ENCODE data around the gene LDHD.

LDHD gene

DNA sequence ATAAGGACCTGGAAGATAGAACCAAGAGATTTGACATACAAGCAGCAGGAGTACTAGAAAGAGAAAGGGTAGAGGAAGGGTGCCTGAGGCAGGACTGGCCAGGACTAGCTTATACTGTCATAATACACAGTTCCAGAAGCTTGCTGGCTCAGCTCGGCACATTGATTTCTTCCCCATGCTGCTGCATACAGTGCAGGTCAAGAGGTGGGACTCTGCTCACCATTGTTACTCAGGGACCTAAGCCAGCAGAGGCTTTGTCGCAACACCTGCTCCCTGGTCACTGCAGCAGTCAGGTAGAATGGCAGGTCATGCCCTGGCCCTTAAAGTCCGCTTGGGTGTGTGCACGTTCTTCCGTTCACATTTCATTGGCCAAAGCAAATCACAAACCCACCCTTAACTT, 32.8 kb downstream of the LDHD start:
- no peak for DNase-seq (ENCODE audit: low read depth in 2 of 2, low spot score in 1 of 2)

DNA sequence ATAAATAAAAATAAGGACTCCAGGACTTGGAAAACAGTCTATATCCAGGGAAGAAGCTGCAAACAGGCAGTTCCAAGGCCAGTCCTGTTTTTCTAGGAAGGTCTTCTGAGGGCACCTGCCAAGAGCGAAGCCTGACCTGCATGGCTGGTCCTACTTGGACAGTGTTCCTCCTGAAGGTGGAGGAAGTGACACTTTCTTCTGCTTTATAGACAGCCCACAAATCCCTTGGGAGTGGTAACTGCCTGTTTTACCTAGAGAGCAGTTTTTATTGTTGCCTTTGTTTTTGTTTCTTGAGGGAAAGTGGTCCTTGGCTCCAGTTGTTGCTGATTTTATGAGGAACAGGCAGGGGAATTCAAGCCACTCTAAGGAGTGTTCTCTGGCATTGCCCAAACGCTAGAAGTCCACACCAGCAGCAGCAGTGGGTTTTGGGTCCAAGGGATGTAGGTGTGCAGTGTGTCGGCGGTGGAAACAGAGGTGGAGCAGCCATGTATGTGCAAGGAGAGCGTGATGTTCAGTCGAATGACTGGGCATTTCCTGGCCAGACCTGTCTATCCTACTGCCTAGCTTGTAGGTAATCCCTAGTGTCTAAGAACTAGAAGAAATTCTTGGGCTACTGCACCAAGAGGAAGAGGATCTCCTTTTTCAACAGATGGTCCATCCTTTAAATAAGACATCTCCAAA, 35.3 kb downstream of the LDHD start:
- DNase-seq (ENCODE audit: low read depth in 2 of 2, low spot score in 1 of 2), result no peak

DNA sequence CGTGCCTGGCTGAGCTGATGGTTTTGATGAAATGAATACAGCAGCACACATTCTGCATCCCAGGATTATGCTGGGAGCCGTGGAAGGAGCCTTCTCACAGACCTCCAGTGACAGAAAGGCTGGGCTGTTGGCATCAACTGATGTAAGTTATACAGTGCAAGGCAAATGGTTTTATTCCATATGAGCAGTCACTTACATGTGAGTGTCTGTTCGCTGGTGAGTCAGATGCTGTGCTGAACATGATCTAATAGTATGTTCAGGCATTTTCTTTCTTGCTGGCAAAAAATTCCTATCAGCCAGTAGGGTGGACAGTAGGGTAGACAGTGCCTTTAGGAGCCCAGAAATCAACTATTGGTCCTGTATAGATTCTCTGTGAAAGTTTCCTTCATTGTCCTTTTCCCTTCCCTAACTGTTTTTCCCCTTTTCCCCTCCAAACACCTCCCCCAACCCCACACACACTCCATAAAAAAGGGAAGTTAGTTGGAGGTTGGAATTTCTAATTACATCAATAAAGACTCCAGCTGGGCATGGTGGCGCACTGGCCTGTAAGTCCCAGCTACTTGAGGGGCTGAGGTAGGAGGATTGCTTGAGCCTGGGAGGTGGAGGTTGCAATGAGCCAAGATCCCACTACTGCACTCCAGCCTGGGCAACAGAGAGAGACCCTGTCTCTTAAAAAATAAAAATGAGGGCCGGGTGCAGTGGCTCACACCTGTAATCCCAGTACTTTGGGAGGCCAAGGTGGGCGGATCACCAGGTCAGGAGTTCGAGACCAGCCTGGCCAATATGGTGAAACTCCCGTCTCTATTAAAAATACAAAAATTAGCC, 36.2 kb downstream of the LDHD start:
- no peak for DNase-seq (ENCODE audit: low read depth in 2 of 2, low spot score in 1 of 2)

DNA sequence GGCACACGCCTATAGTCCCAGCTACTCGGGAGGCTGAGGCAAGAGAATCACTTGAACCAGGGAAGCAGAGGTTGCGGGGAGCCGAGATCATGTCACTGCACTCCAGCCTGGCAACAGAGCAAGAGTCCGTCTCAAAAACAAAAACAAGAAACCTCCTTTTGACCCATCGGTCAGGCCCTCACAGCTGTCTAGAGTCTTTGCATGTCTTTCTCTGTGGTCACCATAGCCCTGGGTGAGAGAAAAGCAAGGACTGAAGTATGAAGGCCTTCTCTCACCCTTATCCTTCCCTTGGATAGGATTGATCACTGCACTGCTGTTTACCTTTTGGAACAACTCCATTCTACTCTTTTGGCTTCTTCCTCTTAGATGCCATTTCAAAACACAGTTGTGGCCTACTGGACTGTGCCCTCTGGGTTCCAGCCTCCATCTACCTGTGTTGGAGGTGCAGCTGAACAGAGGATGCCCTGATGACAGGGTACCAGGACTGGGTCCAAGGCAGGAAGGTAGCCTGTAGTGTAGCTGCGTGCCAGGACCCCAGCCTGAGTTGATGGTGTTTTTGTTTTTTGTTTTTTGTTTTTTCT, 37.1 kb downstream of the LDHD start:
- no peak for DNase-seq (ENCODE audit: low read depth in 2 of 2, low spot score in 1 of 2)

DNA sequence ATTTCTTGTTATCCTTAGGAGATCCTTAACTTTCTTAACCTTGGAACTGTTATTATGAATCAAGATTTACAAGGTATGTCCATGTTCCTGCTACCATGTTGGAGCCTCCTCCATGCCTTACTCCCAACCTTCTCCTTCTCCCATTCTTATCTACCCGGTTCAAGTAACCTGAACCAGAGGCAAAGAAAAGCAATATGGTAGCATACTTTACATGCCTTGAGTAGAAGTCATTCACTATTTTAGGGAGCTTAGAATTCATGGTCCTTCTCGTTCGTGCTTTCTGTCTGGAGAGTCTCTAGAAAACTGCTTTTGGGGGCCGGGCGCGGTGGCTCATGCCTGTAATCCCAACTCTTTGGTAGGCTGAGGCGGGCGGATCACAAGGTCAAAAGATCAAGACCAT, 37.7 kb downstream of the LDHD start:
- DNase-seq (ENCODE audit: low read depth in 2 of 2, low spot score in 1 of 2), result no peak

DNA sequence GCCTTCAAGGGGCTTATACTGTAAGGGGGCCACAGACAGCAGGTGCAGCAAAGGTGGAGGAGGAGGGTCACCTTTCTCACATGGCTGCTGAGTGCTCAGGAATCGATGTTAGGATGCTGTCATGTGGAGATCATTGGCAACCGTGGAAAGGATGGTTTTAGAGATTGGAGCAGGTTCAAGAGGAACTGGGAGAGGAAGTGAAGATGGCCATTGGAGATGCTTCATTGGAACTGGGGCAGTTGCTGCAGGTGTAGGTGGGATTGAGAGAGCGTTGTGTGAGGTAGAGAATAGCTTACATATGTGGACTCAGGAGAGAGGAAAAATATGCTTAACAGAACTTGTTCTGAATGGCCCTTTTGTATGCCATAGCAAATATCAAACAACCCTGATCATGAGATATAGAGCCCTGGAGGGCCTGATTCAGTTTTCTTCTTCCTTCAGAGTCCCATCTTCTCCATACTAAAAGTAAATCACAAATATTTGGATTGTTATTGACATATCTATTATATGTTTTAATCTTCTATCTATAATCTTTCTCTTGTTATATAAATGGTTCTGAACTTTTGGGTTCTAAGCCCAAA, 40.8 kb downstream of the LDHD start:
- DNase-seq (ENCODE audit: low read depth in 2 of 2, low spot score in 1 of 2), result no peak

DNA sequence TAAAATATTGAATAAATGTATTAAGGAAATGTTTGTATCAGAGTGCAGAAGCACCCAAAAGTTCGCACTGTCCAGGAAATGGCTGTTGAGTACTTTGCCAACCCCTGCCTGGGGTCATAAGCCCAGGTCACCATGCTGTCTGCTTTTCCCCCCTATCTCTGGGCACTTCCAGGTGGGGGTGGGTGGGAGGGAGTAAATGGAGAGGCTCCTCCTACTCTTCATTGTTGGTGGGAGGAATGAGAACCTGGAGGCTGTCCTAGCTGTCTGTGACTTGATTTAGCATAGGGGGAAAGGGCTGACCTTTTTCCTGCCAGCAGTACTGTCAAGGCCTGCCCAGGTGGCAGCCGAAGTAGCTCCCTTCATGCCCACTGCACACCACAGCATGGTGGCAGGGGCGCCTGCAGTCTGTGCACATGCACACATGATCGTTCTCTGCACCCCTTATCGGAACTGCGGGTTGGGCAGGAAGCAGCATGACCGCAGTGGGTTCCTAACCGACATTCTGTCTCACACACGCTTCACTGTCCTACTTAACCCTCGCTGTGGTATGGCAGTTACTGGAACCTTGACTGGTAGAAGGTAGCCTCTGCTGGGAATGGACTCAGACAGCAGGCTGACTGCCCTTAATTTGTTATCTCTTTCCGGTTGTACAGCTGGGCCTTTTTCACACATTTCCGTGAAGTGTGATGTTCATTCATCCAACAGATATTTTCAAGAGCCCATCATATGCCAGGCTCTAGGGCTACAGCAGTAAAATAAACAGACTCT, 41.5 kb downstream of the LDHD start:
- DNase-seq (ENCODE audit: low read depth in 2 of 2, low spot score in 1 of 2), result peak; percentile 58 to 63

DNA sequence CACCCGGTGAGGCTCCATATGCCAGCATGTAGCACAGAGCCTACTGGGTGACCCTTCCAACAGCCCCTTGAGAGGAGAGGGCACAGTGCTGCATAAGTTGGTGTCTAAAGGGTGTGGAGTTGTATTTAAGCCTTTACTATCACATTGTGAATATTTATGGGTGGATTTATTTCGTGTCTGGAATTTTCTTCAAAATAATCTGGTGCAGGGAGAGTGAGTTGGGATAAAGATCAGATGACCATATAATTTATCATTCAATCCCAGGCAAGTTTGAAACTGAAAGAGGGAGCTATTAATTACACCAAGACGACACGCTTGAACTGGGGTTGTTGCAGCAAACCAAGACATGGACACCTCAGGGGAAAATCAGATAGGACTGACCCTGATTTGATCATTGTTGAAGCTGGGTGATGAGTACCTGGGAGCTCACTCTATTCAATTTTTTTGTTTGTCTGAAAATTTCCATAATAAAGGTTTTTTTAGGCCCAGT, 42.2 kb downstream of the LDHD start:
- no peak for DNase-seq (ENCODE audit: low read depth in 2 of 2, low spot score in 1 of 2)

DNA sequence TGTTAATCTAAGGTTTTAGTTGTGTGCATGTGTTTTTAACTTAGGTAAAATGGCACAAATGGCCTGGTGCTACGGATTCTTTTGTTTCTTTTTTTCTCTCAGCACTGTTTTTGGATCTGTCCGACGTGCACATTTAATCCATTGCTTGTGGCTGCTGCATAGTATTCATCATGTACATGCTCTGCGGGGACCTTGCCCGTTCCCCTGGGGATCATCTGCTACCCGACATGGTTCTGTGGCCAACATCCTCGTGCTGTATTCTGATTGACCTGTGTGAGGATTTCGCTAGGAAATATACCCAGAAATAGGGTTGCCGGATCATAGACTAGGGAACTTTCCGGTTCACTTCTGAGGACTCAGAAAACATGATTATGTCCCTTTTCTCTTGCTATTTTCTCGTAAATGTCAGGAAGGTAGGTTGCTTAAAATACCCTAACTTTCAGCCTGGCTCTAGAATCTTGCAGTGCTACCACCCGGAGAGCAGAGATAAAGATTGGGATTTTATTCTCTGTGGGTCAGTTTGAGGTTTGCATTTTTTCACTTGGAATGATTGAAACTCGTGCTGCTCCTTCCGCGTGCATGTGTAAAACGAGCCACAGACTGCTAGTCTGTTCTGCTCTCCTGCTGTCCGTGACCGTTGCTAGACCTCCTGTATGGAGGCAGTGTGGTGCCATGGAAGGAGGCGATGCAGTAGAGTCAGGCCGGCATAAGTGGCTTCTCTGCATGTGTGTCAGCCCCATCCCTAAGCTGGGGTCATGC, 42.9 kb downstream of the LDHD start:
- no peak for DNase-seq (ENCODE audit: low read depth in 2 of 2, low spot score in 1 of 2)

DNA sequence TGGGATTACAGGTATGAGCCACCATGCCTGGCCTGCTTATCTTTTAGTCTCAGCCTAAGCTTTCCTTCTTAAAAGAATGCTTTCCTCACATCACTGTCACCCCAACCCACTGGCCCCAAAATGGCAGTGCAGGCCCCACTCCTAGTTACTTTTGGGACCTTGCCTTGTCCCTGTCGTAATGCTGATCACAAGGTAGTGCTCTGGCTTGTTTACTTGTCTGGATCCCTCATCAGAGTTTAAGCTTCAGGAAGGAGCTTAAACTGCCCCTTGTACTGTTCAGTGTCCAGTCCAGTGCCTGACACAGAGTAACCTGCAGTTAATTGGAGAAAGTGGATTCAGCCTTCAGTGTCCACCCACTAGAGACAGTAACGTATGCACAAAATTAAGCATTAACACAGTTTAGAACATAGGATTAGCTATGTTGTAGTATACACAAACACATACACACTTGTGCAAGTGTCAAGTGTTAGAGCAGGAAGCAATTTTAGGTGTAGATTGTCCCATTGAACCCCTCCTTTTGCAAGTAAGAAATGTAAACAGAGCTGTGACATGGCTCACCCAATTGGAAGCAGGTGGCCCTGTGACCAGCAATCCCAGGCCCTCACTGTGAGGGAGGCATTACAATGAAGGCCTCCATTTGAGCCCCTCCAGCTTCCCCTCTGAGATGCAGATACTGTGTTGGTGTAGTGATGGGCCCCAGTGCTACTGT, 44.2 kb downstream of the LDHD start:
- no peak for DNase-seq (ENCODE audit: low read depth in 2 of 2, low spot score in 1 of 2)

DNA sequence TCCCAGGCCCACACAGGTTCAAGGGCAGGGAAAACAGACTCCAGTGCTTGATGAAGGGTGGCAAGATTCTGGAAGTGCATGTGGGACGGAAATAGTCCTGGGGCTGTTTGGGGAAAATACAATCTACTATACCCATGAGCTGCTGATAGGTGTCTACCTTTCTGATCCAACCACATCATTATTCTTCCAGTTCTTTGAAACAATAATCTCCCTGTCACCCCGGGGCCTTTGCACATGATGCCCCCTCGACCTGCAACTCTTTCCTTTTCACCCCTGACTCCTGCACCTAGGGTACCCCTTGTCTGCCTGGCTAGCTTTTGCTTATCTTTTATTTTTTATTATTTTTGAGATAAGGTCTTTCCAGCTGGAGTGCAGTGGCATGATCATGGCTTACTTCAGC, 45.0 kb downstream of the LDHD start:
- no peak for DNase-seq (ENCODE audit: low read depth in 2 of 2, low spot score in 1 of 2)

DNA sequence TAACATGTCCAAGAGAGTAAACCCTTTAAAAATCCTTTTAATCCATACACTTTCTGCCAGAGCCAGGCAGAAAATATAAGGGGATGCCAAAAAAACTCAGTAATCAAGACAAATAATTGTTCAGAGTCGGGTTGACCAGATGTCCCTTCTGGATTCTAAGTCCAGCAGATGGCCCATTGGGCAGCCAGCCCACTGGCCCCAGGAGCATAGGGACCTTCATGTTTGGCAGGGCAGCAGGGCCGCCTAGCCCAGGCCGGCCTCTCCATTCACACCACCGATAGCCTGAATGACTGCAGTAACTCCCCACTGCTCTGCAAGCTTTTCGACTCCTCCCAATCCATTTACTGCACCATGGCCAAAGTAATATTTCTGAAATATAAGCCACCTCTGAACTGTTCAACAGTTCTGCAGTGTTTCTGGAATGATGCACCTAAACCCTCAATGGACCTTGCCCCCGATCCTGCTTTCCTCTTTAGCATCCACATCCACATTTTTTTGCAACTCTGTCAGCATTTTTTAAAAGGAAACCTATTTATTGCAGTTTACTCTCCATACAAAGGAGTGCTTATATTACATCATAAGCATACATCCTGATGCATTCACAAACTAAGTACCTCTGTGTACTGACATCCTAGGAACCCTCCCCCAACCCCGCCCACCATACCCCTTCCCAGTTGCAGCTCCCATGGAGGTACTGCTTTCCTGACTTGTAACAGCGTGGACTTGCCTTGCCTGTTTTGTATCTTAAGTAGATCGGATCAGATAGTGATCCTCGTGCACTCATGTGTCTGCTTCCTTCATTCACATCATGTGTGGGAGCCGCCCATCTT, 46.4 kb downstream of the LDHD start:
- DNase-seq (ENCODE audit: low read depth in 2 of 2, low spot score in 1 of 2), result no peak

DNA sequence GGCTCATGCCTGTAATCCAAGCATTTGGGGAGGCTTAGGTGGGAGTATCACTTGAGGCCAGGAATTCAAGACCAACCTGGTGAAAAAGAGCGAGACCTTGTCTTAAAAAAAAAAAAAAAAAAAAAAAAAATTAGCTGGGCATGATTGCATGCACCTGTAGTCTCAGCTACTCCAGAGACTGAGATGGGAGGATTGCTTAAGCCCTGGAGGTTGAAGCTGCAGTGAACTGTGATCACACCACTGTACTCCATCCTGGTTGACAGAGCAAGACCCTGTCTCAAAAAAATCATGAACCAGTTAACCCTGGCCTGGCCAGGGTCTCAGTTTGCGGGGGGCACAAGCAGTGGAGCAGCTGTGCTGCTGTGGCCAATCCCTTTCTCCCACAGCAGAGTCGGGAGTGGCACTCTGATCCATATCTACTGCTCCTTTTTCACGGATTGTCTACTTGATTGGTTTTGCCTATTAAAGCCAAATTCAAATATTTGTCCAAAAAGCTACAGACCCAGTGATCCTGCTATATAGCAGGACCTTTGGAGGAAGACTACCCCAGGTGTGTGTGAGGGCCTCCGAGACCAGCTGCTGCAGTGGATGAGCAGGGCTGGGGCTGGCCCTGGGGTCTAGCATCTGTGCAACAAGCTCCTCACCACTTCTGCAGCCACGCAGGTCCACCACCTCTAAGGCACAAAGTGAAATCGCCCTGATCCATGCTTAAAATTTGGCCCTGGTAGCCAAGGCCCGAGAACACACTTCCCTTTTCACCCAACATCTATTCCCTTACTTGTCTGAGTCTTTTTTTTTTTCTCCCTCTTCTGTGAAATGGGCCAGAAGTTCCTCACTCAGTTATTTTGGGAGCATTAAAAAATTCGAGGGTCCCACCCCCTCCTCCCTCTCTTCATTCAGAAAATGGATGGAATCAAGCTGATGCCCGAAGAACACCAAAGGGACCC, 48.2 kb downstream of the LDHD start:
- DNase-seq (ENCODE audit: low read depth in 2 of 2, low spot score in 1 of 2), result no peak

DNA sequence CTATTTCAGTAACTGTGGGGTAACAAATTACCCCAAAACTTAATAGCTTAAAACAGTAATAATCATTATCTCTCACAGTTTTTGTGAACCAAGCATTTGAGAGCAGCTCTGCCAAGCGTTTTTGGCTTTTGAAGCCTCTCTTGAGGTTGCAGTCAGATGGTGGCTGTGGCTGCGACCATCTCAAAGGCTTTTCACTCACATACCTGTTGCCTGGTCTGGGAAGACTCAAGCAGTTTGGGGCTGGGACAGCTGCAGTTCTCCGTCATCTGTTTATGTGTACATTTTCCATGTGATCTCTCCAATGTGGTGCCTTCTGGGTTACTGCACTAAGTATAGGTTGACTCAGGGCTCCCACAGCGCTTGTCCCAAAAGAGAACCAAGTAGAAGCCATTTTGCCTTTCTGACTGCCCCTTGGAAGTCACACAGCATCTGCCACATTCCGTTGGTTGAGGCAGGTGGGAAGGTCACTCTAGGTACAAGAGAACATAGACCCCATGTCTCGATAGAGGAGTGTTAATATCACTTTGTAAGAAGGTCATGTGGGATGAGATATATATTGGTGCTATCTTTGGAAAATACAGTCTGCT, 49.6 kb downstream of the LDHD start:
- no peak for DNase-seq (ENCODE audit: low read depth in 2 of 2, low spot score in 1 of 2)

DNA sequence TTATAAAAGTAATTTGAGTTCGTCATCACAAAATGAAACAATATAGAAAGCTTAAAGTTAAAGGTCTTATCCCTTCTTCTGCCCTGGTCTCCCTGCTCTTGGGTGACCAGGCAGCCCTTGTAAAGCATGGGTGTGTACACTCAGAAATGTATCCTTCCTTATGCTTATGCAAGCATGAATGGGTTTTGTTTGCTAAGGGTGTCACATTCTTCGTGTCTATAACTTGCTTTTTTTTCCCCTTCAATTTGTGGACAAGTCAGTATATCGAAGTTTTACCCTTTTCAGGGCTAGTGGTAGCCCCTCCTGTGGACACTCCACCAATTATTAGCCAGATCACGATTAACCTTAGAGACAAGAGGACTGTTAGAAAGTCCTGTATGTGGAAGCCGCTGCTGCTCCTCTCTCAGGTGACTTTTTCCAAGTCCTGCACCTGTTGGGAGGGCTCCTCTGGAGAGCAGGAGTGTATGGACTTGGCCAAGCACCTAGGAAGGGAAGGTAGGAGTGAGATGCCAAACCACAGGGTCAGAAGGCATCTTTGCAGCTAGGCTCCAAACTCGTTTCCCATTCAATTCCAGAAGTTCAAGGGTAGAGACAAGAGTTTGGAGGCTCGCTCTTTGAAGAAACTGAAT, 50.9 kb downstream of the LDHD start:
- no peak for DNase-seq (ENCODE audit: low read depth in 2 of 2, low spot score in 1 of 2)

DNA sequence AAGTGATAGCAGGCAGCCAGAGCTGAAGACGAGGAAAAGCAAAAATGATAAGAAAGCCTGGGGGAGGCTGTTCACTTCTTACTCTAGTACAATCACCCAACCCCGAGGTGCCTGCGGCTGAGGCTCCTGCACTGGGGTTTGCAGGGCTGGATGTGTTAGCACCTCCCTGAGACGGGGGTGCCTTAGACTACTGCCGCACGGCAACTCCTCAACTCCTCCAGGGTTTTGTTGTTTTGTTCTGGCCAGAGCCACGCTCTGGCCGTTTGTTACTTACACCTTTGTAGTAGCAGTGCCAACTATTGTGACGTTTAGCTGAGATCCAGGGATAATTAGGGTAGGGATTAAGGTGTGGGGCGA, 51.5 kb downstream of the LDHD start:
- DNase-seq (ENCODE audit: low read depth in 2 of 2, low spot score in 1 of 2), result peak in 1 of 2 donors; percentile 13
